H1 (cell line): ENCODE data around the gene FAM219A.

ENCODE experiments used
- ATF3 ChIP-seq: IDR thresholded peaks from 2 replicates; pipeline ENCODE4 v1.6.1; 2011; ENCODE audit warnings: low read depth, mild to moderate bottlenecking, low read length; ENCODE audit not compliant: insufficient read depth
- CHD2 ChIP-seq: IDR thresholded peaks from 2 replicates; pipeline ENCODE4 v1.6.1; 2012; ENCODE audit warnings: low read length, improper control_type of control experiment
- EZH2 ChIP-seq: fragments of 200-600 bp; sonication (generic); IDR thresholded peaks from 2 replicates; pipeline ENCODE4 v1.7.1; 2012; ENCODE audit warnings: low read depth, mild to moderate bottlenecking, moderate library complexity, low read length, inconsistent platforms; ENCODE audit not compliant: severe bottlenecking
- GABPA ChIP-seq: IDR thresholded peaks from 2 replicates; pipeline ENCODE4 v1.6.1; 2011; ENCODE audit warnings: mild to moderate bottlenecking, low read length, moderate library complexity, borderline replicate concordance; ENCODE audit not compliant: insufficient read depth
- RFX5 ChIP-seq: IDR thresholded peaks from 2 replicates; pipeline ENCODE4 v1.6.1; 2011; ENCODE audit warnings: low read depth, low read length, improper control_type of control experiment, borderline replicate concordance
- SAP30 ChIP-seq: fragments of 300-600 bp; sonication (generic); IDR thresholded peaks from 2 replicates; pipeline ENCODE4 v1.7.1; 2012; ENCODE audit warnings: low read length, moderate library complexity, mild to moderate bottlenecking, inconsistent platforms; ENCODE audit not compliant: insufficient read depth, insufficient replicate concordance
- SIN3A ChIP-seq, 2 experiments: IDR thresholded peaks in 1 of 2; conservative IDR thresholded peaks in 1 of 2; 2 replicates each; pipeline ENCODE4 v1.6.1; 2011 to 2012; ENCODE audit warnings: low read length in 2 of 2, improper control_type of control experiment in 1 of 2, low read depth in 1 of 2, mild to moderate bottlenecking in 1 of 2
- TF ChIP-seq, protein P1 (sequence below), 3 experiments: IDR thresholded peaks; 1 replicate in 2 of 3; 2 replicates in 1 of 3; pipeline versions ENCODE4 v1.5.1 to v1.6.1; 2011; ENCODE audit warnings: low read length in 3 of 3, mild to moderate bottlenecking in 3 of 3, inconsistent platforms in 2 of 3, low read depth in 1 of 3, moderate library complexity in 1 of 3; ENCODE audit not compliant: insufficient read depth in 1 of 3; ENCODE audit errors: control extremely low read depth in 1 of 3

DNA sequence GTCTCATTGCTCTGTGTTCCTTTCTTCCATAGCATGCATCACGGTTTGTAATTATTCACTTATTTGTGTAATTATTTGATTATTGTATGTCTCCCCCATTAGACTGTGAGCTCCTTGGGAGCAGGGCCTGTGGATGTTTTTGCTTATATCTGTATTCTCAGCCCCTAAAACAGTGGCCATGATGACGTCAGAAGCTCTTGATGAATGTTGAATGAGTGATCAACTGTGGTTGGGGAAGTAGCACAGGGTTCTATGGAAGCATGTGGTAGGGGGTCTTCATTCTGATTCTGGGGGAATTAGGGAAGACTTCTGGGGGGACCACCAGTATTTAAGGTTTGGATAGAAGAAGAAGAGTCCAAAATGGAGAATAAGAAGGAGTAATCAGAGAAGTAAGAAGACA, 6.2 kb upstream of the FAM219A start:
- TF ChIP-seq, protein P1, sequence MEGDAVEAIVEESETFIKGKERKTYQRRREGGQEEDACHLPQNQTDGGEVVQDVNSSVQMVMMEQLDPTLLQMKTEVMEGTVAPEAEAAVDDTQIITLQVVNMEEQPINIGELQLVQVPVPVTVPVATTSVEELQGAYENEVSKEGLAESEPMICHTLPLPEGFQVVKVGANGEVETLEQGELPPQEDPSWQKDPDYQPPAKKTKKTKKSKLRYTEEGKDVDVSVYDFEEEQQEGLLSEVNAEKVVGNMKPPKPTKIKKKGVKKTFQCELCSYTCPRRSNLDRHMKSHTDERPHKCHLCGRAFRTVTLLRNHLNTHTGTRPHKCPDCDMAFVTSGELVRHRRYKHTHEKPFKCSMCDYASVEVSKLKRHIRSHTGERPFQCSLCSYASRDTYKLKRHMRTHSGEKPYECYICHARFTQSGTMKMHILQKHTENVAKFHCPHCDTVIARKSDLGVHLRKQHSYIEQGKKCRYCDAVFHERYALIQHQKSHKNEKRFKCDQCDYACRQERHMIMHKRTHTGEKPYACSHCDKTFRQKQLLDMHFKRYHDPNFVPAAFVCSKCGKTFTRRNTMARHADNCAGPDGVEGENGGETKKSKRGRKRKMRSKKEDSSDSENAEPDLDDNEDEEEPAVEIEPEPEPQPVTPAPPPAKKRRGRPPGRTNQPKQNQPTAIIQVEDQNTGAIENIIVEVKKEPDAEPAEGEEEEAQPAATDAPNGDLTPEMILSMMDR (IDR thresholded peaks at IDR 0.05; ENCODE audit: control extremely low read depth in 1 of 3, insufficient read depth in 1 of 3, low read depth in 1 of 3, low read length in 3 of 3) = no peak
- no peak for TF ChIP-seq RFX5
- no peak for TF ChIP-seq SAP30
- no peak for TF ChIP-seq EZH2
- no peak for TF ChIP-seq GABPA
- no peak for TF ChIP-seq SIN3A (conservative IDR thresholded peaks at IDR 0.05 in 1 of 2, IDR thresholded peaks at IDR 0.05 in 1 of 2; ENCODE audit: low read depth in 1 of 2, low read length in 2 of 2)
- no peak for TF ChIP-seq ATF3
- TF ChIP-seq CHD2 = no peak
